CD4-positive, alpha-beta T cell treated with Interleukin-1 beta for 1 hour (primary cell): ENCODE data around the gene CBR1.
"Not testable (repeated sequence)": the region's sequence is repeated elsewhere in the genome, so short reads cannot be mapped to it uniquely, and the experiment has no call there.

Source experiments
- DNase-seq, 2 donors: peaks; one replicate each; pipeline ENCODE4 v3.0.0-alpha.2; 2020 to 2022

CBR1 gene

DNA sequence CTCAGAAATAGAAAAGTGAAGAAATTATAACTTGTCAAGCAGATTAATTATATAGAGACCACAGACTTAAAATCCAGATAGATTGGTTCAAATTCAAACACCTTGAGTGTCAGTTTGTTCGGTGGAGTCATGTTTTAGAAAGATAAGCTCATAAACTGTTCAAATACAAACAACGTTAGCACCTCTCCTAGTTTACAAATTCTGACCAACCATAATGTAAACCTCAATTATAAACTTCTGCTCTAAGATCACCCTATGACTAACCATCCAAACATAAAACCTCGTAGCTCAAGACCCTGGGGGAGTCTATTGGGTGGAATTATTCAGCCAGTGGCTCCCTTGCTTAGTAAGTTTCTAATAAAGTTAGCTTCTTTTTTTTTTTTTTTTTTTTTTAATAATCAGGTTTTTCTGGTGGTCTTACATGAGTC, 12.4 kb downstream of the CBR1 start:
- no peak for DNase-seq

DNA sequence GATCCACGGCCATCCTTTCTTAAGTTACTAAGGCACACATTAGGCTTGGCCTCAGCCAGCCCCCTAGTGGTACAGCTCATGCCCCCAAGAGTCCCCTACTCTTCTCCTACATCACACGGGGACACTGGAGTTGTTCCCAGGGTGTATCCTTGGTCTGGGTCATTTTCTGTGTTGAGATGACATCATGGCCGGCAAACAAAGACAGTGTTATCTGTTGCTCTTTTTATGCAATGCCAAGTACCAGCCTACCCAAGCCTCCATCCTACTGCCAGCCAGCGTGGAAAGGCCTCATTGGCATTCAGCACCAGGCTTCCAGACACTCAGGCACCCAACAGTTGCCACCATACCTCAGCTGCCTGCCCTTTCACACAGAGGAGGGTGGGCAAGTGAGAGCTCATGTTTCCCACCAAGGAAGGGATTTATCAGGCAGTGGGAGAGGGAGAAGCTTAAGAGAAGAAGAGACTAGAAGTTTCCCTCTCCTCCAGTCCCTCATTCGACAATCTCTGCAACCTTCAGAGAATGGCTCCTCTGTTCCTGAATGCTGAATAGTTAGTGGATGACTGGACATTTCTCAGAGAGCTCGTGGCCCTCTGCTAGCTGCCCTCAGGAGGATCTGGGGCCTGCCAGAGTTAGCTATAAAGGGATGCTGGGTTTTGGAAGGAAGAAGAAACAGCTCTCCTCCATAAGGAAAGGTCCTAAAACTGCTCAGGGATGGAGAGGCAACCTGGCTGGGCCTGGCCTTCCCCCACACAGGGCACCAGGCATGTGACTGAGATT, 17.7 kb downstream of the CBR1 start:
- no peak for DNase-seq

DNA sequence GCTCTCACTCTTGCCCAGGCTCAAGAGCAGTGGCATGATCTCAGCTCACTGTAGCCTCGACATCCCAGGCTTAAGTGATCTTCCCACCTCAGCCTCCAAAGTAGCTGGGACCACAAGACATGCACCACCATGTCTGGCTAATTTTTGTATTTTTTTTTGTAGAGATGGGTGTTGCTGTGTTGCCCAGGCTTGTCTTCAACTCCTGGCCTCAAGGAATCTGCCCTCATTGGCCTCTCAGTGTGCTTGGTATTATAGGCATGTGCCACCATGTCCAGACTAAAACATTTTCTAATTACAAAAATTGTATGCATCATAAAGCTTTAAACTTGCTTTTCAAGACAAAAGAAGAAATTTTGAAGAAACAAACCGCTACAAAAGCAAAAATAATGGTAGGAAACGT, 20.1 kb downstream of the CBR1 start:
- DNase-seq = no peak

DNA sequence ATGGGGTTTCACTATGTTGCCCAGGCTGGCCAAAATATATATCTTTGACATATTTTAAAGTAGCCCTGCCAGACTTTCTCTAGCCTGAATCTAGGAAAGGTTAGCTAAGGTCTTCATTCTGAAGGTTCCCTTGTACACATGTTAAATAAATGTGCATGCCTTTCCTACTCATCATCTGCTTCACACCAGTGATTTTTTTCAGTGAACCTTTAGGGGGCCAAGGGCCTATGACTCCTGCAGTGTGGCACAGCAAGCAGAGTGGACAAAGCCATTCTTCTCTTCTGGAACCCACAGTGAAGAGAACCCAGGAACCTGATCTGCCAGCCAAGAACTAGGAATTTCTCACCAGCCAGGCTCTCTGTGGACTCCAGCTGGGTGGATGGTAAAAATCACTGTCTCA, 22.9 kb downstream of the CBR1 start:
- no peak for DNase-seq

DNA sequence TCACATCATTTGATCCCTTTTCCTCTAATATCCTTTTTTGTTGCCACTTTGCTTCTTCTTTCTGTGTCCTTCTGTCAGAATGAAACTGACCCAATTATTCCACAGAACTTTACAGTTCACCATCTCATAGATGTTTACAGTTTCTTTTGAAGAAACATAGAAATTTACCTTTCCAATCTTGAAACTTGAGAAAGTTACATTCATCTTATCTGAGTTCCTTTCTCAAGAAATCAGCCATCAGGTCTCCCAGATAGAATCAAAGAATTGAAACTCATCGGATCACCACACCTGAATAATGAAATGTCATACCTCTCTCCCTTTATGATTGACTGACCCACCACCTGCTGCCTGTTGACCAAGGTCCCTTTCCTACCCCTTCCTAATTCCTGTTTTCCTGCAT, 23.7 kb downstream of the CBR1 start:
- DNase-seq = no peak

DNA sequence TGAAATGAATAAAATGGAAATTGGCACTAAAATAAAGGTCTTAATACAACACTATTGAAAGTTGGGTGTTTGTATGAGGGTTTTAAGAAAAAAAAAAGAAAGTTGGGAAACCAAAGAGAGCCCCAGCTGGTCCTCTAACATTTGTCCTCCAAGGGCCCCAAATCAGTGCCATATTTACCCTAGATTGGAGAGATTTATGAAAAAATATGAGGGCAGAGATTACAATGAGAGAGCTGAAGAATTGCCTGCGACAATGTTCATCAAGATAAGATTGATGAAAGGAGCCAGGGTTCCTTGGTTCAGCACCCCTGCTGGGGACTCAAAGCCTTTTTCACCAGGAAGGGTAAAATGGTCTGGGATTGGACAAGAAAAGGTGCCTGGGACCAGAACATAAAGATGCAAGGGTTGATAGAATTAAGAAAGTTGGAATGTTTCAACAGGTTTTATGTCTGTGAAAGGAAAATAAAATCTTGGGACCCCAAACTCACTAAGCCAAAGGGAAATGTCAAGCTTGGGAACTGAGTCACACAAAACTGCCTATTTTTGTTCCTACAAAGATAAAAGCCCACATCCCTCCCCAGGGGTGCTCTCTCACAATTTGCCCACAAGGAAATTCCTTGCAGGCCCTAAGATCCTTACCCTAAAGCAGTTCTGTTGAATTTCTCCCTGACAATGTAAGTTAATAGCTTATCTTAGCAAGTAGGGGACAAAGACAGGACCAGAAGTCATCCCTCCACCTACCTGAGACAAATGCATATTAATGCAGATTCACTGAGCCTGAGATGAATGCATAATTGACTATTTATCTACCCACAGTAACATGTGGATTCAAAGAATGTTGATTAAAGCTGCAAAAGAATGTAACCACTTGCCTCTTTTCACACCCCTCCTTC, 26.8 kb downstream of the CBR1 start:
- no peak for DNase-seq

DNA sequence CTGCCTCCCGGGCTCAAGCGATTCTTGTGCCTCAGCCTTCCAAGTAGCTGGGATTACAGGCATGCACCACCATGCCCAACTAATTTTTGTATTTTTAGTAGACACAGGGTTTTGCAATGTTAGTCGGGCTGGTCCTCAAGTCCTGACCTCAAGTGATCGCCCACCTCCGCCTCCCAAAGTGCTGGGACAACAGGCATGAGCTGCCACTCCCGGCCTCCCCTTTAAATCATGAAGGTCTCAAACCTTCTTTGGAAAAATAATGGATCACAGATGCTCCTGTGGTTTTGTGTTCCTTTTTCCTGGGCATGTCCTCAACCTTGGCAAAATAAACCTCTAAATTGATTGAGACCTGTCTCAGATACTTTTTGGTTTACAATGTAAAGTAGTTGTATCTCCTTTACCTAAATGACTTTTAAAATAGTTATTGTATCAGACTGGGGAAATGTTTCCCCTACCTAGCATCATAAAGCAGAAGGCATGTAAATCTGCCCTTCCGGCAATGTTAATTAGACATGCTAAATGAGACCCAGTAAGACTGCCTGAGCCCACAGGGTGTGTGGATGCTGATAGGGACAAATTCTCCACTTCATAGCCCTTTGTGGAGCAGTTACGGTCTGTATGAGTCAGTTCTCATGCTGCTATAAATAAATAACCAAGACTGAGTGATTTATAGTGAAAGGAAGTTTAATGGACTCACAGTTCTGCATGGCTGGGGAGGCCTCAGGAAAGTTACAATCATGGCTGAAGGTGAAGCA, 27.8 kb downstream of the CBR1 start:
- no peak for DNase-seq

DNA sequence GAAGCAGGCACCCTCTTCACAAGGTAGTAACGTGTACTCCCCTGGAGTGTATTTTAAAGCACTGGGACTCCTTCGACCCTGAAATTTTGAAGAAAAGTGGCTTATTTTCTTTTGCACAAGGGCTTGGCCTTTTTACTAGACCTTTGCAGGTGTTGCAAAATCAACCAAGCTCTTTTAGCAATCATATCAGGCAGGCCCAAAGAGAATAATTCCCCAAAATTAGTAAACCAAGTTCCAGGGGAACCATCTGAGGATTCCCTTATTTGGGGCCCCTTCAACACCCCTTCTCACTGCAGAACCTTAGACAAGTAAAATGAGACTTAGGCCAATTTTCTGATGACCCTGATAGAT, 28.3 kb downstream of the CBR1 start:
- no peak for DNase-seq

DNA sequence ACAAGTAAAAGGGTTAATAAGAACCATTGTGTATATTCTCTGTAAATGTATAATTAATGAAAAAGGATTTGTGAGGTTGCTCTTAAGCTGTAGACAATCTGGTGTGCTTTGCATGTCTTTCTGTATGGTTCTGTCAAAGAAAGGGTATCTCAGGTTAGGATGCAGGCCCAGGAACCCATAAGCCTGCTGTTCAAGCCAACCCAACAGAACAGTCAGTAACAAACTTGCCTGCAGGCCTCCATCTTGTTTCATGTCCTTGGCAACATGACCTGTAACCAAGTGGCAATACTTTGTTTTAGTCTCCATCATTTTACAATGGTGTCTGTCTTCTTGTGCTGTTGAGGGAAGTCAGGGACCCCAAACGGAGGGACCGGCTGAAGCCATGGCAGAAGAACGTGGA, 29.2 kb downstream of the CBR1 start:
- DNase-seq = no peak

DNA sequence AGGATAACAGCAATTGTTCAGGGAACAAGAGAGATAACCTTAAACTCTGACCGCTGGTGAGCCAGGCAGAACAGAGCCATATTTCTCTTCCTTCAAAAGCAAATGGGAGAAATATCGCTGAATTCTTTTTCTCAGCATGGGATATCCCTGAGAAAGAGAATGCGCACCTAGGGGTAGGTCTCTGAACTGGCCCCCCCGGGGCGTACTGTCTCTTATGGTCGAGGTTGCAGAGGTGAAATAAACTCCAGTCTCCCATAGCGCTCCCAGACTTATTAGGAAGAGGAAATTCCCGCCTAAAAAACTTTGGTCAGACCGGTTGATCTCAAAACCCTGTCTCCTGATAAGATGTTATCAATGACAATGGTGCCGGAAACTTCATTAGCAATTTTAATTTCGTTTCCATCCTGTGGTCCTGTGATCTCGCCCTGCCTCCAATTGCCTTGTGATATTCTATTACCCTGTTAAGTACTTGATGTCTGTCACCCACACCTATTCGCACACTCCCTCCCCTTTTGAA, 29.9 kb downstream of the CBR1 start:
- not testable (repeated sequence) for DNase-seq

DNA sequence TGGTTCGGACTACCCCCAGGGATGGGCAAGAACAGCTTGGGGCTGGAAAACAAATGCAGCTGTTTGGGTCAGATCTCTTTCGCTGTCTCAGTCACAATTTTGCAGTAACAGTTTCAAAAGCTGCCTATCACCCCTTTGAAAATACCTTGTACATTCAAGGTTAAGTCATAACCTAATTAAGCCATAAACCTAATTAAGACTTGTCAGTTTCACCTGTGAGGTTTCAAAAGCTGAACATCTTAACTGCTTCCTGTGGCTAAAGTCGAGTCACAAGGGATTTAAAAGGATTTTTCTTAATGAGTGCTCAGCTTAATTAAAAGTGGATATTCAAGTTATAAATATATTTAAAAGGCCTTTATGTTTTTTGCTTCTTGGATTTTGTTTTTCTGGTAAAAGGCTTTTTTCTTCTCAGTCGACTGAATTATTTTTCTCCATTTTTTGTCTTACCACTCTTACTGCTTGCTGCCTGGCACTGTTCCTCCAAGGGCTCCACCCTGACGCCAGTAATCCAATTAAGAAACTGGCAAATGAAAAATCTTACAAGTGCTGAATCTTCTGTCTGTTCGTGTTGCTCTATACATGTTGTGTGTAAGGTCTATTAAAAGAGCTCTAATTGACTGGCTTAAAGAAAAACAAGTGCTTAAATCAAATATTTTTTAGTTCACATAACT, 31.3 kb downstream of the CBR1 start:
- no peak for DNase-seq

DNA sequence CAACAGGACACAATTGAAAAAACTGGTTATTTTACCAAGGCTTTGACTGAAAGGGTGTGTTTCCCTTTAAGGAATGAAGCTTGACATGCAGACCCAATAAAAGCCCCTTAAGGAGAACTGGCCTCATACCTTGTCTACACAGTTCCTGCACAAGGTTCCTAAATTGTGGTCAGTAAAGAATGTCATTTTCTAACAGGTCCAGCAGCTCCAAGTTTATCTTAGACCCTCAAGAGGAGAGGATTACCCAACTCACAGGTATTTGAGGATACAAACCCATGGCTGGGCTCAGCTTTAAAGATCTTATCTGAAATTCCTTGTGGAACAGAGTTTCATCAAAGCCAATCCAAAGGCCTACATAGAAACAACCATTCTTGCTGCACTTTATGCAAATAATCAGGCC, 33.6 kb downstream of the CBR1 start:
- no peak for DNase-seq

DNA sequence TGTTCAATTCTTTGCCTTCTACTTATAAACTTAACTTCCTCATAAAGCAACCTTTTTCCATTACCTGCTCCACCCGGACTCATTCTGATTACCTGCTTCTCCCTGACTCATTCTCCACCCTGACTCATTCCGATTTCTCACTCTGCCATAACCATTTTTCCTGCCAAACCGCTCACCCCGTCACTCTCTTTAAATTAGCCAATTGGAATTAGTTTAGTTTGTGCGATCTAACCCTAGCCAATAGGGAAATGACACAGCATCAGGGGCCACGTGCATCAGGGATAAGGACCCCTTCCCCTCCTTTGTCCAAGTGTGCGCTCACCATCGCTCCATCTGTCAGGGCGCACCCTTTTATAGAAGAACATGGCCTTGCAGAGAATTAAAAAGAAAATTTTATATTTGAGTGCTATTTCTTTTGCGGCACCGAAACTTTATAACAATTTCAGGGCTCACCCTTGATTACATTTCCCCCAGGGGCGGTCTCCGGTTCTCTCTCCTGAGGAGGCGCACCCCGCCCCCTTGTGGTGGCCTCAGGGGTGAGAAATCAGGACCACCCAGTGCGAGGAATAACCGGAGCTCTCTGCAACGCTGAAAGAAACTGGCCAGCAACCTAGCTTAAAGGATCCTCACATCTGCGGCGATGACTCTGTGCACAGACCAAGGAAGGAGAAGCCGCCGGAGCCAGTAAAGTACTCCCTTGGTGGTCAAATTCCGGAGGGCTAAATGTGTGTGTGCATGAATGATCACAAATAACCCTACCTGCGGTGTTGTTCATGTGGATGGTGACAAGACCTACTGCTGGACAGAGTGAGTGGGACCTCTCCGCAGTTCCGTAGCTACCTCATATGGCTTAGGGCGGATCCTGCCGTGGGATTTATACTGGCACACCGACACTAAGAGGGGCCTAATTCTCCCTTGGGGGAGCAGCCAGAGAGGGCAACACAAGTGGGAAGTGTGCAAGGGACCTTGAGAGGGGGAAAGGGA, 34.8 kb downstream of the CBR1 start:
- peak; percentile 44 to 45 for DNase-seq

DNA sequence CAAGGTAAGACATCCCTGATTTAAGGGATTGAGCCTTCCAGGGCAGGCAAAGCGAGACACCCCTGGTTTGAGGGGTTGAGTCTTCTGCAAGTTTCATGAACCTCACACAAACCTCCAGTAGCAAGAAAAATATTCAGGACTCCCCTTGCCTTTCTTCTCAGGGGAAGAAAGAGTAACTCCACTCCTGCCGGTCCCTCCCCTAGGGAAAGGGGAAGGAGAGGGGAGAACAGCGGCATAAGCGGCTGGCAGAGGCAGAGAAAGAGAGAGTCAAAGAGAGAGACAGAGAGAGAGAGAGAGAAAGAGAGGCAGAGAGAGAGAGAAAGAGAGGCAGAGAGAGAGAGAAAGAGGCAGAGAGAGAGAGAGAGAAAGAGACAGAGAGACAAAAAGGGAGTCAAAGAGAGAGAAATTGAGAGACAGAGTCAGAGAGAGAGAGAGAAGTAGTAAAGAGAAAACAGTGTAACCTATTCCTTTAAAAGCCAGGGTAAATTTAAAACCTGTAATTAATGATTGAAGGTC, 35.6 kb downstream of the CBR1 start:
- no peak for DNase-seq

DNA sequence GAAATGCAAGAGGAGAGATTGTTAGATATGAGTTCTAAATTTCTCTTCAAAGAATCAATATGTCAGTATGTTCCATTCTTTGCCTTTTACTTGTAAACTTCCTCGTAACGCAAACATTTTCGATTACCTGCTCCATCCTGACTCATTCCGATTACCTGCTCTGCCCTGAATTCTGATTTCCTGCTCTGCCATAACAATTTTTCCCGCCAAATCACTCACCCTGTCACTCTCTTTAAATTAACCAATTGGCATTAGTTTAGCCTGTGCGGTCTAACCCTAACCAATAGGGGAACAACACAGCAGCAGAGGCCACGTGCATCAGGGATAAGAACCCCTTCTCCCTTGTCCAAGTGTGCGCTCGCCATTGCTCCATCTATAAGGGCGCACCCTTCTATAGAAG, 40.0 kb downstream of the CBR1 start:
- DNase-seq = no peak

DNA sequence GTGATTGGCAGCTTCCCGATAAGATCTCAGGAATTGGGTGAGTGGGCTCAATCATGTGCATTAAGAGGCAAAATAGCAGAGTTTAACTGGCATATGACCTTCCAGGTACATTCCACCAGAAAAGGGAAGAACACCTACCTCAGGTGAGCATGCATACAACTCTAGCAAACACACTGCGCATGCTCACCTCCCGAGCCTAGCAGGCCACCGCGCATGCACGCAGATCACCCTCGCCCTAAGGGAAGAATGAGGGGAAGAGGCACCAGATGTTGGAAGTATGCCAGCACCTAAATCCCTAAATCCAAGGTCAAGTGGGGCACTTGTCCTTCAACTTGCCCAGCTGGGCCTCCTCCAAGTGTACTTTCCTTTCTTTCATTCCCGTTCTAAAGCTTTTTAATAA, 41.4 kb downstream of the CBR1 start:
- DNase-seq = no peak

DNA sequence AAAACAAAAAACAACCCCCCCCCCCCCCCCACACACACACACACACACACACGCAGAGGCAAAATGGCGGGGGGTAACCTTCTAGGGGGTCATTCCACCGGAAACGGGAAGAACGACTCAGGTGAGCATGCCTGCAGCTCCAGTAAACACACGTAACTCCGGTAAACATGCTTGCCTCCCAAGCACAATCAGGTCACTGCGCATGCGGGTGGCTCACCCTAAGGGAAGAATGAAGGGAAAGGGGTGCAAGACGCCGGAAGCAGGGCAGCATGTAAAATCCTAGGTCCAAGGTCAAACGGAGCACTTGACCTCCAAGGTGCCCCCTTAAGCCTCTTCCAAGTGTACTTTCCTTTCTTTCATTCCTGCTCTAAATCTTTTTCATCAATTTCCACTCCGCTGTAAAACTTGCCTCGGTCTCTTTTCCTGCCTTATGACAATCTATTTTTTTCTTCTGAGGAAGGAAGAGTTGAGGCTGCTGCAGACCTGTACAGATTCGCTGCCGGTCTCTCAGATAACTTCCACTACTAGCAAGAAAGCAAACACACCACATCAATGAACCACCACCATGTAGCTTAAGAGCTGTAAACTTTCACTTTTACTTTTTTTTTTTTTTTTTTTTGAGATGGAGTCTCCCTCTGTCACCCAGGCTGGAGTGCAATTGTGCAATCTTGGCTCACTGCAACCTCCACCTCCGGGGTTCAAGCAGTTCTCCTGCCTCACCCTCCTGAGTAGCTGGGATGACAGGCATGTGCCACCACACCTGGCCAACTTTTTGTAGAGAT, 44.0 kb downstream of the CBR1 start:
- DNase-seq = peak in 1 of 2 donors; percentile 64

DNA sequence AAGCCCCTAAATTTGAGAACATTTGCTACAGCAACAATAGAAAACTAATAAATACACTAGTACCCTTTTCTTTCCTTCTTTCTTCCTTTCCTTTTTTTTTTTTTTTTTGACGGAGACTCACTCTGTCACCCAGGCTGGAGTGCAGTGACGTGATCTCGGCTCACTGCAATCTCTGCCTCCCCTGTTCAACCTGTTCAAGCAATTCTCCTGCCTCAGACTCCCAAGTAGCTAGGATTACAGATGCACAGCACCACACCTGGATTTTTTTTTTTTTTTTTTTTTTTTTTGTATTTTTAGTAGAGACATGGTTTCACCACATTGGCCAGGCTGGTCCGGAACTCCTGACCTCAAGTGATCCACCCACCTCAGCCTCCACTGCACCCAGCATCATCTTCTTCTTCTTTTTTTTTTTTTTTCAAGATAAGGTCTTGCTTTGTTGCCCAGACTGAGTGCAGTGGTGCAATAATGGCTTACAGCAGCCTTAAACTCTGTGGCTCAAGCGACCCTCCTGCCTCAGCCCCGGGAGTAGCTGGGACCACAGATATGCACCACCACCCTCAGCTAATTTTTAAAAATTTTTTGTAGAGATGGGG, 45.4 kb downstream of the CBR1 start:
- no peak for DNase-seq

DNA sequence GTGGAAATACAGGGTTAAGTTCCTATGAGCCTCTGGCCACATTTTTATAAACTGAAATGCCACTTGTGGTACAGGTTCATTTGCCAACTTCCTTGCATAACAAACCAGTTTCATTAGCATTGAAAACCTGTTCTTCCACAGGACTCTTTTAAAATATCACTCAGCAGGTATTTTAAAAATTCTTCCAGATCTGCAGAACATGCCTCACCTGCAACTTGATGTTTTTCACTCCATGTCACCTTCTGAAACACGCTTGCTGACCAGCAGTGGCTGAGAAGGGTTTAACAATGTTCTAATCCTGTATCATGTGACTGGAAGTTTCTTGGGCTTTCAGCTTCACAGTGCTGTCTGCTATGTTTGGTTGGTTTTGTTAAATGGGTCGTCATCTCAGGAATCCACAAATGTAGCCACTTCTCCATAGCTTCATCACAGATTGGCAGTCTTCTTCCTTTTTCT, 47.5 kb downstream of the CBR1 start:
- DNase-seq = no peak
